PFSK-1 (cell line): ENCODE data around the gene ADIPOQ.

Experiments used
- POLR2AphosphoS5 ChIP-seq: IDR thresholded peaks from 2 replicates; pipeline ENCODE4 v1.6.1; 2012; ENCODE audit warnings: low read depth, mild to moderate bottlenecking, control low read depth, low read length, moderate library complexity
- SIN3A ChIP-seq: IDR thresholded peaks from 2 replicates; pipeline ENCODE4 v1.6.1; 2012; ENCODE audit warnings: mild to moderate bottlenecking, low read length, moderate library complexity, borderline replicate concordance; ENCODE audit not compliant: insufficient read depth
- TAF1 ChIP-seq: IDR thresholded peaks from 2 replicates; pipeline ENCODE4 v1.6.1; 2012; ENCODE audit warnings: low read length, control low read depth, borderline replicate concordance; ENCODE audit not compliant: insufficient read depth
- TF ChIP-seq, protein P1 (sequence below), 2 experiments: IDR thresholded peaks; 2 replicates each; pipeline versions ENCODE4 v1.6.1 to v1.8.0; 2011 to 2012; ENCODE audit warnings: low read depth in 2 of 2, low read length in 2 of 2, control low read depth in 1 of 2, inconsistent platforms in 1 of 2, mild to moderate bottlenecking in 1 of 2, moderate library complexity in 1 of 2; ENCODE audit not compliant: insufficient read depth in 1 of 2

DNA sequence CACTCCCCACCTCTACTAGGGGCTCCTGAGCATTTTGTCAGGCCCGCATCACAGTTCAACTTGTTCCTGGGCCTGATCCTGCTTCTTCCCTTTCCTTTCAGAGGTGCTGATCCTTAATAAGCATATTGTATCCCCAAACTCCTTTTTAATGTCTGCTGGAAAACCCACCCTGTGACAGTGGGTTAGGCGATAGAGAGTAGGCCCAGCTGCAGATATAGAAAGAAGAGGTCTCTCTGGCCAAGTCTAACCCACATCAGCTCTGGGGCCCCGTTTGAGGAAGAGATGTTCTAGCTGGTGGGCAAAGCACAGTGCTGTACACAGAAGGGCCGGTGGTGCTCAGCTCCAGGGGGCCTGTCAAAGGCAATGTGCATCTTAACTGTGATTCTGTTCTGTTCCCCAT is 53.5 kb downstream of the ADIPOQ start:
- no peak for TF ChIP-seq TAF1
- no peak for TF ChIP-seq POLR2AphosphoS5
- TF ChIP-seq, protein P1, sequence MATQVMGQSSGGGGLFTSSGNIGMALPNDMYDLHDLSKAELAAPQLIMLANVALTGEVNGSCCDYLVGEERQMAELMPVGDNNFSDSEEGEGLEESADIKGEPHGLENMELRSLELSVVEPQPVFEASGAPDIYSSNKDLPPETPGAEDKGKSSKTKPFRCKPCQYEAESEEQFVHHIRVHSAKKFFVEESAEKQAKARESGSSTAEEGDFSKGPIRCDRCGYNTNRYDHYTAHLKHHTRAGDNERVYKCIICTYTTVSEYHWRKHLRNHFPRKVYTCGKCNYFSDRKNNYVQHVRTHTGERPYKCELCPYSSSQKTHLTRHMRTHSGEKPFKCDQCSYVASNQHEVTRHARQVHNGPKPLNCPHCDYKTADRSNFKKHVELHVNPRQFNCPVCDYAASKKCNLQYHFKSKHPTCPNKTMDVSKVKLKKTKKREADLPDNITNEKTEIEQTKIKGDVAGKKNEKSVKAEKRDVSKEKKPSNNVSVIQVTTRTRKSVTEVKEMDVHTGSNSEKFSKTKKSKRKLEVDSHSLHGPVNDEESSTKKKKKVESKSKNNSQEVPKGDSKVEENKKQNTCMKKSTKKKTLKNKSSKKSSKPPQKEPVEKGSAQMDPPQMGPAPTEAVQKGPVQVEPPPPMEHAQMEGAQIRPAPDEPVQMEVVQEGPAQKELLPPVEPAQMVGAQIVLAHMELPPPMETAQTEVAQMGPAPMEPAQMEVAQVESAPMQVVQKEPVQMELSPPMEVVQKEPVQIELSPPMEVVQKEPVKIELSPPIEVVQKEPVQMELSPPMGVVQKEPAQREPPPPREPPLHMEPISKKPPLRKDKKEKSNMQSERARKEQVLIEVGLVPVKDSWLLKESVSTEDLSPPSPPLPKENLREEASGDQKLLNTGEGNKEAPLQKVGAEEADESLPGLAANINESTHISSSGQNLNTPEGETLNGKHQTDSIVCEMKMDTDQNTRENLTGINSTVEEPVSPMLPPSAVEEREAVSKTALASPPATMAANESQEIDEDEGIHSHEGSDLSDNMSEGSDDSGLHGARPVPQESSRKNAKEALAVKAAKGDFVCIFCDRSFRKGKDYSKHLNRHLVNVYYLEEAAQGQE (IDR thresholded peaks at IDR 0.05; ENCODE audit: insufficient read depth in 1 of 2, low read depth in 2 of 2, low read length in 2 of 2), result no peak
- TF ChIP-seq SIN3A, result no peak
